HG03378 (cell line): ENCODE results near the gene RAD51B.

Experiments
- ATAC-seq: cut with Tn5 transposase; IDR thresholded peaks from one replicate; pipeline ENCODE4 v1.9.1; 2021; ENCODE audit warnings: mild to moderate bottlenecking, moderate library complexity; ENCODE audit not compliant: unreplicated experiment

RAD51B gene

DNA sequence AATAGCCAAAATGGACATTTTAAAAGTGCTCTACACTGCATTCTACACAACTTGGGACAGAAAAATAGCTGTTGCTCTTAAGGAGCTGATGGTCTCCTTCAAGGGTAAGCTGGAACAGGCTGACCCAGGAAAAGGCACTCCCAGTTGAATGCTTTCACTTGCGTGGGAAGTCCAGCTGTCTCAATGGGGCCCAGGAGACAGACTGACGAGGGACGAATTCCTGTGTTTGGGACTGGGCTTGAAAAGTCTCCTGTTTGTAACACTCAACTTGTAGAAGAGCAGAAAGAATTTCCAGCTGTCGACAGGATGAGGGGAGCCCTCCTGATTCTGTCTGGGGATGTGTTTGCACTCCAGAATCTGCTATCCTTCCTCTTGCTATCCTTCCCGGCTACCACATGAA is 792.5 kb downstream of the RAD51B start:
- ATAC-seq = no peak

GRCh38 chr14:68616221-68616902 is 796.8 kb downstream of the RAD51B start:
- no peak for ATAC-seq

DNA sequence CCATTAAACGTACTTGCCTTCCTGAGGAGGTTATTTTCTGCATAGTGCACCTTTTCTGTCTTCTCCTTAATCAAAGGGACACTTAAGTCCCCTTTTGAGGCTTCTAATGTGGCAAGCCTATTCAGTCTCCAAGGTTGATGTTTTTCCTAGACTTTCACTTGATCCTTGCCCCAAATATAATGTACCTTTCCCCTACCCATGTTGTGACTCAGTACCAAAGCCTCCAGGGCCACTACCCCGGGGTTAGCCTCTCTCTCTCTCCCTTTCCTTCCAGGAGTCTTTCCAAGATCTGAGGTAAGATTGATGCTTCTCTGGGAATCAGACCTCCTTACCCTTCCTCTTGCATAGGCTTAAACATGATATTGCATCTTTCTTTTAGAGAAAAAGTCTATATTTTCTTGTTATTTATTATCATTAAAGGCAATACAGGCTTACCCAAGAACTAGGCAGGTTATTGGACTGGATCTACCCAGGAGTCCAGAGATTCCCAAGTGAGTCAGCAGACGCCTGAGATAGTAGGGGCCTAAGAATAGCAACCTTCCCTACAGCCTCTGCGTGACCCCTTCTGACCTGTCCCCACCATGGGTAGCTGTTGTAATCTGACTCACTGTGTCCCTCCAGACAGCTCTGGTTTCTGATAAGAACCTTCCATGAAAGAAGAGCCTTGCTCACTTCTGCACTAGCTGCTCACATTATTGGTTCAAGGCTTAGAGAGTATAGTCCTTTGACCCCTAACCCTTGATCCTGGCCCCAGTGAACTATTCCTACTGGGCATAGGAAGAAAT is 800.4 kb downstream of the RAD51B start:
- no peak for ATAC-seq

DNA sequence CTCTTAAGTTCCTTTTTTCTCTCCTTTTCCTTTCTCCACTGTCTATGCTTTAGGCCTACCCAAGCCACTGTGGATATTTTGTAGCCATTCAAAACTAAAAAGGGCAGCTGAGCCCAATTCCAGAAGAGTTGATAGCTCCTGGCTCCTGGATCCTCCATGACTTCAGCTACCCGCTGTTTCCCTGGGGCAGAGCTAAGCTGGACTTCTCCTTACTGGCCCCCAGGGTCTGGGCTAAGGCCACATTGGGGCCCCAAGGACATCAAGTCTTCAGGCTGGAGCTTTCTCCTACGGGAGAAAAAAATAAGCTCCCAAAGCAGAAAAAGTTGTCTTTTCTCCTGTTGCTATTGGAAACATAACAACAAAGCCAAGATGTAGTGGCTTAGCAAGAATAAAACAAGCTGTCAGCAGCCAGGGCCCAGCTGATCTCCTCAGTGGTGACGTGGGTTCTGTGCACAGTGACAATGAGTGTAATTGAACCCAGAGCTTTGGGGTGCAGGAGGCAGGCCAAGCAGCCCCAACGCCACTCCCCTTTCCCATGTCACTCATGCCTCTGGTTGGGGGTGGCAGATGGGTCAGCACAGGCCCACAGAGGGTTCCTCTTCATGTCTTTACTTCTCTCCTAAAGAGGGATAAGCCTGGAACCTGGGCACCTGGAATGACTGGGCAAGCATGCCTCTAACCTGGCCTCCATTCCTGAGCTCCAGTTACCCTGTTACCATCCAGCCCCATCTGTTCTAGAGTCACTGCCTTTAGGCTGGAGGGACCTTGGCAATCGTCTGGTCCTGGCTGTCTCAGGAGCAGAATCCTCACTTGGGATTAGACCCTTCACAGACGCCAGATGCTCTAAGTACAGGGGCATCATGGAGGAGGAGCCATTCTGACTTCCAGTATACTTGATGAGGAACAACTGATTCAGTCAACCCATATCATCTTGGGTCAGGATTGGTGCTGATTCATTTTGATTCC is 802.1 kb downstream of the RAD51B start:
- no peak for ATAC-seq

DNA sequence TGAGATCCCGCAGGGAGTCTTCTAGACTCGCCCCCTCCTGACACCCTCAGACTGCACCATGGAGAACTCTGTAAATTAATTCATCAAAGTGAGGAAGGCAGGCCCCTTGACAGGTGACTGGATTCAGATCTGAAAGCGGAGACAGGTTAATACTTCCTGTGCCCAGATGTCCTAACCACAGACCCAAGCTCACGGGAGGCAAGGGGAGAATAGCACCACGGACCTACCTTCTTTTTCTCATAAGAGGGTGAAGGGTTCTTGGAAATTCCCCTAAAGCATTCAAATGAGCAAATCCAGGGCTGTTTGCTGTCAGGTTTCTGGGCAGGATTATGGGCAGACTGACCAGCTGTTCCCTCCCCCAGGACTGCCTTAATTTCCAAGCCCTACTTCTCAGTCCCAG is 803.3 kb downstream of the RAD51B start:
- no peak for ATAC-seq

DNA sequence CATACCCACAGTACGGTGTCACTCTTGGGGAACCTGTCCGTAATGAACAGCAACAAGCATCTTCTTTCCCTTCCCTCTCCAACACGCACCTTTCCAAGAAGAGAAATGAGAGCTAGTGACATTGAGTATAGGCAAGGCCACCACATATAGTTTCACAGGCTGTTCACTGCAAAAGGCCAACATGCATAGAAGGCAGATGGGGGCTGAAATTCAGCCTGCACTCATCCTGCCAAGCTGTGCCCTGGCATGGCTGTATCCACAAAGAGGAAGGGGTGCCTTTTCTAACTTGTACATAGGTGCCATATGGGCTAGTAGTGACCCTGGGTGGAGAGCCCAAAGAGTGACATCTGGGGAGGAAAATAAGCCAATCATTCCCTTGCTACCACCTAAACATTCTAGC is 803.7 kb downstream of the RAD51B start:
- ATAC-seq = no peak

DNA sequence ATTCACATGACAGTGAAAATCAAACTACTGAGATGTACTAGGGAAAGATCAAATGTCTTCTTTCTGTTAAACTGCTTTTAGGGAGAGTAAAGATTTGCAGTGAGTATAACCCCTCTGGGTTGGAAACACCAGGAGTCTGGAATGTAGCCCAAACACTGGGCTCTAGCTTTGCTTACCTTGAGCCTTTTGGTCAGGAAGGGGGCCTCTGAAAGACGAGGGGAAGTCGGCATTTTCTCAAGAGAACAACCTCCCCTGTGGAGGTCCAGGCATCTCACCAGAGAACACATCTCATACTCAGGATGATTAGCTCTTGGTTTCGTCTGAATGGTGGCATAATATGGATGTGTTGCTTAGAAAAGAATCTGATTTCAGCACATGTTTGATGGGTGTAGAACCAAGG is 804.2 kb downstream of the RAD51B start:
- no peak for ATAC-seq

DNA sequence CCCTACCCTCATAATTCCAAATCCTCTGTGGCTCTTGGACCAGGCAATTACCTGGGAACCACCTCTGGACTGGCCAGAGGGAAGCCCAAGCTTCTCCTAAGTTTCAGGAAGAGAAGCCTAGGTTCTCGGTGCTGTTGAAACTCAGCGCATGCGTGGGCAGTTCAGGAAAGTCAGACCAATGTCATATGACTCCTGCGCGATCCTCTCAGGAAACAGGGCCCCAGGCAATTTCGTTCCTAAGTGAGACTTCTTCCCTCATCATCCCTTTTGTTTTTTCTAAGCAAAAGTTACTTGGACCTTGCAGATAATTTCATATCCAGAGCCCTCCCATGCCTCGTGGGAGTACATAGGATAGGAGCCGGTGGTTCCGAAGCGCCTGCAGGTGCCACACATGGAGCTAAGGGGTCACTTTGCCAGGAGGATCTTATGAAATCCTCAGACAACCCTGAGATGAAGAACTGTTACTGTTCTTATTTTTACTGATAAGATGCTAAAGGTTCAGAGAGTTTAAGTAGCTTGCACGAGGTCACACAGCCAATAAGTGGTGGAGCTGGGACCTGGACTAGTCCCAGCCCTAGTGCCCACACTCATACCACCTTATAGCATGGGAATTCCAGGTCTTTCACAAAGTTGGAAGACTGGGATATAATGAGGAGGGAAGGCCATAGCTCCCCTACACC is 805.1 kb downstream of the RAD51B start:
- no peak for ATAC-seq

DNA sequence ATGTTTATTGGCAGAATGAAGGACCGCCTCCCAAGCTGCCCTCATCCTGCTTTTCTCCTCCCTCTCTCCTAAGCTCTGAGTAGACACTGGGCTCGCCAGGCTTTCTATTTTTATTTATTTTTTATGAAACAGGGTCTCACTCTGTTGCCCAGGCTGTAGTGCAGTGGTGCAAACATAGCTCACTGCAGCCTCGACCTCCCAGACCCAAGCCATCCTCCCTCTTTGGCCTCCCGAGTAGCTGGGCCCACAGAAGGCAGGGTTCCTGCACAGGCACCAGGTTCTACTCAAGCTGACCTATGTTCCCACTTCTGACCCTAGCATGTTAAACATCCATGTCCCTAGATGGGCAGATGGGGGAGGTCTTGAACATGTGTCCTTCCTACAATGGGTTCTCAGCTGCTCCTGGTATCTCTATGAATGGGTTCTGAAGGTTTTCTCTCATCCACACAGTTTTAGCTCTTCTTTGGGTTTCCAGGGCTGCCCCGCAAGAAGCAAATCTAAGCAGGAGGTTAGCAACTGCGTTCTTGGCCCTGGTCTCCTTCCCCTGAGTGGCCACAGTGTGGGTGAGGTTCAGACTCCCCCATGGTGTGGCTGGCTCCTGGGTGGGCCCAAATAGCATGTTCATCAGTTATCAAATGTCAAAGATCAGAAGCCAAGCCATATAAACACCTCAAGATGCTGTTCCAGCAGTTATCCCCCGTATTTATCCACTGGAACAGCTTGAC is 805.9 kb downstream of the RAD51B start:
- no peak for ATAC-seq

- no peak for ATAC-seq
These were observed 806.8 kb downstream of the RAD51B start for GRCh38 chr14:68626386-68626785.

DNA sequence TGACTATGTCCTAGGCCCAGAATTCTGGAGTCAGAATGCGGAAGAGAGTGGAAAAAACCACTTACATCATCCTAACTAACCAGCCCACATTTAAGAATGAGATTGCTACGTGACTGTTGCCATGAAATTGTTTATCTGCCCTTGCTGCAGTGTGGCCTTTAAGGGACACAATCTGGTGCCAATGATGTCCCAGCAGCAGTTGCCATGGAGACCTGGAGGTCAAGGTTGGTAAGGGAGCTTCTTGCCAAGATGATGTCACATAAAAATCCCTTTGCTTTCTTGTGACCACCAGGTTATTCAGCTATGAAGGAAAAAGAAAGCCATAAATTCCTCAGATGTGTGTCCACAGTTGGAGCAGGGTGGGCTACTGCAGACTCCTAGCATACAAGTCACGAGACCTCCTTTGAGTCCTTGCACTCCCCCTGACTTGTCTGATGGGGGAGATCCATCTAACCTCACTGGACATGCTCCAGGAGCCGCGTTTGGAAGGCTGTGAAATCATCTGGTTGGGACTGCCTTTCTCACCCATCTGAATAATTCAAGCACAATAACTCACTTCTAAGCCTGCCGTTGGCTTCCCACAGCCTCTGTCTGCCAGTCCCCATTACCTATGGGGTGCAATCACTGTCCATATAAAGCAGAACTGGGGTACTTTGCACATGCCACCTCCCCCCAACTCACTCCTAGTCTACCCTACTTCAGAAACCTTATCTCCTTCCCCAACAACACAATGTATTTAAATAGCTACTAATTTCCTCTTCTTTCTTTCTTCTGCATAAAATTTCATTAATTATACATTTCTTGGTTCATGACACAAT is 807.7 kb downstream of the RAD51B start:
- ATAC-seq = no peak

DNA sequence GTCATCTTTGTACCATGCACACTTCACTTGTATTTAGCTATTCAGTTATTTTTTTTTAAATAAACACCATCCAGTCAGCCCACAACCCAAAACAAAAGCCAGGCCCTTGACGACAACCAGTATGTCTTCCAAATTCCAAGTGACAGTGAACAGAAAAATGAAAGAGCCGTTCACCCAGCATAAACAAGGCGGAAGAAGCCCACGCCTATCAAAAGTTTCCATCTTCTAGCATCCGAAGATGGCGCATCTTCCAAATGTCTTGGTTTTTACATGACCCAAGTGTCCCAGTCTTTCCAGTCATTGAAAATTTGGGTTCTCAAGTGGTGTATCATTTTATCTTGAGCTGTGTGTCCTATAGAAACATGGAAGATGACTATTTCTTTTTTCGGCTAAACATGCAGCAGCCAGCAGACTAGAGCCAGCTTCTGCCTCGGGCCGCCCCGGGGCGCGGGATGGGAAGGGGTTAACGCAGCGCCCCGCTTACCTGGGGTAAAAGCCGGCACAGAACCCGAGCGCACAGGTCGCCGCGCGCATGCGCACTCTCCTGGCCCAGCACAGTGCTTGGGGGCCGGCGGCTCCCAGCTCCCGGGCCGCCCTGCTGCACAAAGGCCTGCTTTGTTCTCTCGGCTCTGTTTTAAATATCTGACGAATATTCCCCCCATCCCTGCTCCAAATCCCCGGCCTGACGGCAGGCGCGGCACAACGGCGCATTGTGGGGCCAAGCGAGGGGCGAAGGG is 808.5 kb downstream of the RAD51B start:
- no peak for ATAC-seq

- ATAC-seq = no peak
These were observed 809.2 kb downstream of the RAD51B start for GRCh38 chr14:68628605-68629310.

- ATAC-seq = no peak
These were observed 810.5 kb downstream of the RAD51B start for GRCh38 chr14:68630081-68630571.

DNA sequence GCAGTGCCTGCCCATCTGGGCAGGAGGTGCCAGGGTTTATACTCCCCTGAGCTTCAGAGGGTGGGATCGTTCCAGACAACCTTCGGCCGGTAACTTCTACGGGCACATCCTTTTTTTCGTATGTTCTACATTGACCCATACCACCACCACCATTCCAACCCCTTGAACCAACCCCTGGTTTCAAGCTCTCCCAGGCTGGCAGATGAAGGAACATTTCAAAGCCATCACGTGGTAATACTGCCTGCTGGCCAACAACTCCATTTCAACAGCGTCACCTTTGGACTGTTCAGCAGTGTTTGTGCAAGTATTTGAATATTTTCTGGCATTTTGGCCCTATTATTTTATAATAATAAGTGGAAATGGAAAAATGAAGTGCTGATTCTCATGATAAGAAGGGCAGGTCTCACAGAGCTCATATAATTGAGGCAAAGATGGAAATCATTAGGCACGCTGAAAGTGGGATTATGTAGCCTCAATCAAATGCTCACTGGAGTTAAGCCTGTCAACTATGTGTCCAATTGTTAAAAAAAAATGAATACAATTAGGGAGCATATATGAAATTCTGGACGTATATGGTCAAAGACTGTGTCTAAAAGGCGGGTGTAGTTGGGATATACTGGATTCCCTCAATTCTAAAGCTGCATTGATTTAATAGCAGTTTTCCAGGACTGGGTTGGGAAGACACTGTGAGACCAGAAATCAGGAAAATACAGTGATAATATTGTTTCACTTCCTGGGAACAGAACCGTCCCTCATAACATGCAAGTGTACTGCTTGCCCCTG is 811.2 kb downstream of the RAD51B start:
- ATAC-seq = no peak

DNA sequence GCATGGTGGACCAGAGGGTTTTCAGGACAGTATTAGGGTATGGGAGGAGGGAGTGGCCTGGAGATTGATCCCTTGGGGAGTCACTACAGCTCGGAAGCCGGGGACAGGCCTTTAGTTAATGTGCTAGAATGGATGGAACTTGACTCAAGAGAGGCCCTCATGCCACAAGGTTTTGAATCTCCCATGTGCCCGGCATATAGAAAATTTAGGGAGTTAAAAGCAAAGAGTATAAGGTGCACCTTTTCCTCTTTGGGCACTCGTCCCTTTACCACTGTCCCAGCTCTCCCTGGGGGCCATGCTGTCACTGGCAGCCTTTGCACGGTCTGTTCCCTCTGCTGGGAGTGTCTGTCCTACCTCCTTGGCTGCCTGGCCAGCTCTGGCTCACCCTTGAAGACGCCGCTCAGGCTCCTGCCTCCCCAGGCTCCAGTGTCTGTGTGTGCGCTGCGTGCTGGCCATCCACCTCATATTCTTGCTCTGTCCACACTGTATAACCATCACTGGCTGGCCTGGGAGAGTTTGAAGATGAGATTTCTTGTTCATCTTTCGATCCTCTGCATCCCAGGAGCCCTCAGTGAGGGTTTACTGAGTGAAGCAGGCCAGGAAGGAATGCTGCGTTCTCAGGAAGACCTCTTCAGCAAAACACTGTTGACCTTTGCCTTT is 811.9 kb downstream of the RAD51B start:
- no peak for ATAC-seq
